Measurements from ENCODE around the gene LAMTOR1. TPM values are rescaled to one million over a fixed set of nuclear protein-coding genes. Genes with fewer than 3 reads are reported as not detected.

The LAMTOR1 gene
- total and polyA plus RNA-seq, 4 donors, result 51.2 to 231 (median 111) TPM

- peak overlapping the region in 1 of 2 donors; percentile 61 for H3K9ac ChIP-seq (ENCODE audit: insufficient read depth in 1 of 2, low read length in 2 of 2)
- TF ChIP-seq, protein P1, sequence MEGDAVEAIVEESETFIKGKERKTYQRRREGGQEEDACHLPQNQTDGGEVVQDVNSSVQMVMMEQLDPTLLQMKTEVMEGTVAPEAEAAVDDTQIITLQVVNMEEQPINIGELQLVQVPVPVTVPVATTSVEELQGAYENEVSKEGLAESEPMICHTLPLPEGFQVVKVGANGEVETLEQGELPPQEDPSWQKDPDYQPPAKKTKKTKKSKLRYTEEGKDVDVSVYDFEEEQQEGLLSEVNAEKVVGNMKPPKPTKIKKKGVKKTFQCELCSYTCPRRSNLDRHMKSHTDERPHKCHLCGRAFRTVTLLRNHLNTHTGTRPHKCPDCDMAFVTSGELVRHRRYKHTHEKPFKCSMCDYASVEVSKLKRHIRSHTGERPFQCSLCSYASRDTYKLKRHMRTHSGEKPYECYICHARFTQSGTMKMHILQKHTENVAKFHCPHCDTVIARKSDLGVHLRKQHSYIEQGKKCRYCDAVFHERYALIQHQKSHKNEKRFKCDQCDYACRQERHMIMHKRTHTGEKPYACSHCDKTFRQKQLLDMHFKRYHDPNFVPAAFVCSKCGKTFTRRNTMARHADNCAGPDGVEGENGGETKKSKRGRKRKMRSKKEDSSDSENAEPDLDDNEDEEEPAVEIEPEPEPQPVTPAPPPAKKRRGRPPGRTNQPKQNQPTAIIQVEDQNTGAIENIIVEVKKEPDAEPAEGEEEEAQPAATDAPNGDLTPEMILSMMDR (IDR thresholded peaks at IDR 0.05; ENCODE audit: control extremely low read depth, extremely low read depth), result no peak
- H3K27me3 ChIP-seq (ENCODE audit: control insufficient read depth in 3 of 3, insufficient read depth in 3 of 3, low read length in 2 of 3), result no peaks in the 10 kb centered on the region
- peak overlapping the region in 1 of 2 donors; percentile 57 for H3K27ac ChIP-seq (ENCODE audit: low read depth in 1 of 2, low read length in 1 of 2)
- DNase-seq (peak in 1 of 3 donors; percentile 19), ATAC-seq (ENCODE audit: insufficient read depth, low FRiP score) (no peak)
- H3K36me3 ChIP-seq (ENCODE audit: control insufficient read depth in 4 of 4, insufficient read depth in 4 of 4, low read length in 4 of 4), result peaks cover 0 to 2% (median 0%) of the 10 kb centered on the region in 4 donors
- no peaks in the 10 kb centered on the region for H3K9me3 ChIP-seq (ENCODE audit: control insufficient read depth in 4 of 4, insufficient read depth in 3 of 4, low read length in 3 of 4)
- H3K4me1 ChIP-seq (ENCODE audit: control insufficient read depth in 5 of 5, insufficient read depth in 5 of 5, low read length in 5 of 5), result peaks cover 0 to 21% (median 3%) of the 10 kb centered on the region in 5 donors
- whole genome bisulfite sequencing, 2 donors, result 81 to 89% methylated on average over 6 of the region's 6 CpGs
- H3K4me3 ChIP-seq, result no peak overlapping the region
Measured at GRCh38 chr11:72078477-72078876, 24.6 kb downstream of the LAMTOR1 start.

DNA sequence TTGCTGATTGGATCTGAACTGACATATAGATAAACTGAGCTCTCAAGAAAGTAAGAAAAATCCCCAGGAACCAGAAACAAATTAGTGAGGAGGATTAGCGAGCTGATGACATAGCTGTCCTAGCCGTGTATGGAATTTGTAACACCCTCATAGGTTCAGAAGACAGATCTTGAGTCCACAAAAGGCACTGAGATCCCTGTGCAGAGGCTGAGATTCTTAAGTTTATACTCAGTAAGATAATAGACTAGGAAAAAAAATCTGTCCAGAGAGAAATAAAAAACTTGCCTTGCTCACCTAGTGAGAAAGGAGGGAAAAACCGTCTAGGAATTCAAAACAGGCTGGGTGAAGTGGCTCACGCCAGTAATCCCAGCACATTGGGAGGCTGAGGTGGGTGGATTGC is 27.3 kb downstream of the LAMTOR1 start:
- 84 to 92% methylated on average over 4 of the region's 4 CpGs for WGBS, 2 donors
- no peak overlapping the region for H3K27ac ChIP-seq (ENCODE audit: low read depth in 1 of 2, low read length in 1 of 2)
- no peak overlapping the region for H3K9ac ChIP-seq (ENCODE audit: insufficient read depth in 1 of 2, low read length in 2 of 2)

DNA sequence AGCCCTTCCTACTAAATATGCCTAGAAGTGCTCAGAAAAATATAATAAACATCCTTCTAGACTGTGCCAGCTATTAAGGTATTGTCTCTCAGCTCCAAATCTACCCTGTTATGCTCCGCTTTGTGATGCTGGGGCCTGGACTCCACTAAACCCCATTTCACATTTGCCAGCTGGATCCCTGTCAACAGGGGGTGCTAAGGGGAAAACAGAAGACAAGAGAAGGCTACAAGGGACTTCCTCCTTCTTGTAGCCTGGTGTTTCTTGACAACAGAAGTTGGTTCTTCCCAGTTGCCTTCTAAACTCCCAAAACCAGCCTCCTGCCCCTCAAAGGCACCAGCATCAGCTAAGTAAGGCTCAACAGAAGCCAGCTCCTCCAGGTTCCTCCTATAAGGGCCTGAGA is 28.0 kb downstream of the LAMTOR1 start:
- ATAC-seq (ENCODE audit: insufficient read depth, low FRiP score), result no peak
- no peaks in the 10 kb centered on the region for H3K27me3 ChIP-seq (ENCODE audit: control insufficient read depth in 3 of 3, insufficient read depth in 3 of 3, low read length in 2 of 3)
- DNase-seq, result no peak
- TF ChIP-seq, protein P1 (IDR thresholded peaks at IDR 0.05; ENCODE audit: control extremely low read depth, extremely low read depth), result no peak
- no peak overlapping the region for H3K27ac ChIP-seq (ENCODE audit: low read depth in 1 of 2, low read length in 1 of 2)
- H3K4me3 ChIP-seq, result no peak overlapping the region
- H3K9me3 ChIP-seq (ENCODE audit: control insufficient read depth in 4 of 4, insufficient read depth in 3 of 4, low read length in 3 of 4), result no peaks in the 10 kb centered on the region
- H3K9ac ChIP-seq (ENCODE audit: insufficient read depth in 1 of 2, low read length in 2 of 2), result no peak overlapping the region
- peaks cover 5 to 31% (median 11%) of the 10 kb centered on the region in 5 donors for H3K4me1 ChIP-seq (ENCODE audit: control insufficient read depth in 5 of 5, insufficient read depth in 5 of 5, low read length in 5 of 5)
- peaks cover 0 to 2% (median 0%) of the 10 kb centered on the region in 4 donors for H3K36me3 ChIP-seq (ENCODE audit: control insufficient read depth in 4 of 4, insufficient read depth in 4 of 4, low read length in 4 of 4)
- 69 to 89% methylated on average over 1 of the region's 1 CpG for WGBS, 2 donors

More for the DNA sequence above, 27.3 kb downstream of the LAMTOR1 start:
- Histone ChIP-seq H3K4me1 (ENCODE audit: control insufficient read depth in 5 of 5, insufficient read depth in 5 of 5, low read length in 5 of 5) (peaks cover 2 to 25% (median 7%) of the 10 kb centered on the region in 5 donors), H3K27me3 (ENCODE audit: control insufficient read depth in 3 of 3, insufficient read depth in 3 of 3, low read length in 2 of 3) (no peaks in the 10 kb centered on the region), H3K4me3 (no peak overlapping the region), H3K36me3 (ENCODE audit: control insufficient read depth in 4 of 4, insufficient read depth in 4 of 4, low read length in 4 of 4) (peaks cover 0 to 2% (median 0%) of the 10 kb centered on the region in 4 donors), H3K9me3 (ENCODE audit: control insufficient read depth in 4 of 4, insufficient read depth in 3 of 4, low read length in 3 of 4) (no peaks in the 10 kb centered on the region)
- TF ChIP-seq, protein P1 (IDR thresholded peaks at IDR 0.05; ENCODE audit: control extremely low read depth, extremely low read depth), result no peak
- DNase-seq (no peak), ATAC-seq (ENCODE audit: insufficient read depth, low FRiP score) (no peak)

DNA sequence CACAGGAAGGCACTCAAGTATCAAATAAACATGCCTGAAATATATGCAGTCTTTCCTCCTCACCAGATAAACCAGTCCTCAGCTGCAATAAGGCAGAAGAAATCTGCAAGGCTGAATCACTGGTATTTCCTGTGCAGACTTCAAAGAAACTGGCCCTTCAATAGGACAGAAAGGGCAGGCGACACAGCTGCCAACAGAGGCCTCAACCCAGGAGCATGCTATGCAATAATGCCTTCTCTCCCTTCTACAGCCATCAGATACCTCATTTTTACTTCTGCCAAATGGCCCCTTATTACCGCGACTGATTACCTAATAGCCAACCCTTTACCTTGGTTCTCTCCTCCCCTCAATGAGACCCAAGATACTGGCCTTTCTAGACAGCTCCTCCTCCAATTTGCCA is 30.7 kb downstream of the LAMTOR1 start:
- H3K27me3 ChIP-seq (ENCODE audit: control insufficient read depth in 3 of 3, insufficient read depth in 3 of 3, low read length in 2 of 3), result no peaks in the 10 kb centered on the region
- peaks cover 13 to 24% (median 19%) of the 10 kb centered on the region in 5 donors for H3K4me1 ChIP-seq (ENCODE audit: control insufficient read depth in 5 of 5, insufficient read depth in 5 of 5, low read length in 5 of 5)
- peak overlapping the region in 1 of 2 donors; percentile 69 for H3K27ac ChIP-seq (ENCODE audit: low read depth in 1 of 2, low read length in 1 of 2)
- ATAC-seq (ENCODE audit: insufficient read depth, low FRiP score) (no peak), DNase-seq (peak in 2 of 3 donors; percentile 35 to 58)
- WGBS, 2 donors, result 35 to 55% methylated on average over 3 of the region's 3 CpGs
- TF ChIP-seq, protein P1 (IDR thresholded peaks at IDR 0.05; ENCODE audit: control extremely low read depth, extremely low read depth), result no peak
- H3K9me3 ChIP-seq (ENCODE audit: control insufficient read depth in 4 of 4, insufficient read depth in 3 of 4, low read length in 3 of 4), result no peaks in the 10 kb centered on the region
- H3K4me3 ChIP-seq, result no peak overlapping the region
- peaks cover 0 to 3% (median under 1%) of the 10 kb centered on the region in 4 donors for H3K36me3 ChIP-seq (ENCODE audit: control insufficient read depth in 4 of 4, insufficient read depth in 4 of 4, low read length in 4 of 4)
- peak overlapping the region in 1 of 2 donors; percentile 8 for H3K9ac ChIP-seq (ENCODE audit: insufficient read depth in 1 of 2, low read length in 2 of 2)
